Fibroblast of upper back skin (primary cell): Measurements from ENCODE around the gene CRISP1.
"Not testable (repeated sequence)": the region's sequence is repeated elsewhere in the genome, so short reads cannot be mapped to it uniquely, and the experiment has no call there.

Experiments used
- DNase-seq: peaks from one replicate; pipeline ENCODE4 v3.0.0-alpha.2; 2013

The CRISP1 gene, protein sequence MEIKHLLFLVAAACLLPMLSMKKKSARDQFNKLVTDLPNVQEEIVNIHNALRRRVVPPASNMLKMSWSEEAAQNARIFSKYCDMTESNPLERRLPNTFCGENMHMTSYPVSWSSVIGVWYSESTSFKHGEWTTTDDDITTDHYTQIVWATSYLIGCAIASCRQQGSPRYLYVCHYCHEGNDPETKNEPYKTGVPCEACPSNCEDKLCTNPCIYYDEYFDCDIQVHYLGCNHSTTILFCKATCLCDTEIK

DNA sequence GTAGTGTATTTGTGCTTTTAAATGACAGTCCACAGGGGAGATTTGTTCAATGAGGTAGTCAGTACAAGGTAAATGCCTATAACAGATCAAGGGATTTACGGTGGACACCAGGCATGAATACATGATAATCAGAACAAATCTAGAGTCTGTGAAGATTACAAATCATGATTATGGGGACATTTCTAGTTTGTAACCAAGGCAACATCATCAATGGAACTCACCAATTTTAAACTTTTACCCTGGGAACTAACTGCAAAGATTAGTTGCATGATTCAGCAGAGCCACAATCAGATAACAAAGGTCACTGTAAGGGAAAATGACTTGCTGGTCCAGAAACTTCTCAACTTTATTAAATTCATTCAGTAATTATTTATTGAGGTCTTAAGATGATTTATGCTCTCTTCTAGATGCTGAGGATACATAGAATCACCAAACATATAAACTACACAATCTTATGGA lies at the start of gene CRISP1:
TSS of gene CRISP1 (minus strand) at position 51 of the 459 bp plus-strand sequence. CDS start 9,135 bp downstream, outside the sequence.
- DNase-seq, result no peak

DNA sequence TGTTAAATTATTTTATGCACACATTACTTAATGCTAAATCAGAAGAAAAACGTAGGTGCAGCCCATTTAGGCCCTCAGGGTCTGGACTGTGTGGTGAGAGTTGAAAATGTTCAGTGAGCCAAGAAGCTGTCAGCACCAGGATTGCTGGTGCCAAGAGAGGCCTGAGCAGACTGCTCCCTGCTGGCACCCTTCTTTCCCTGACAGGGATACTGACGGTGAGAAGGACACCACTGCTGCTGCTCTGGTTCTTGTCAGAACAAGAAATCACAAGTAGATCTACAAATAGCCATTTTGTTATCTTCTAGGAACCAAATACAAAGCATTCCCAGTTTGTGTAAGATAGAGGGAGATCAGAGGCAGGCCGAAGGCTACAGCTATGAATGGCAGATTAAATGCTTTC lies 48.7 kb upstream of the CRISP1 start:
- no peak for DNase-seq

DNA sequence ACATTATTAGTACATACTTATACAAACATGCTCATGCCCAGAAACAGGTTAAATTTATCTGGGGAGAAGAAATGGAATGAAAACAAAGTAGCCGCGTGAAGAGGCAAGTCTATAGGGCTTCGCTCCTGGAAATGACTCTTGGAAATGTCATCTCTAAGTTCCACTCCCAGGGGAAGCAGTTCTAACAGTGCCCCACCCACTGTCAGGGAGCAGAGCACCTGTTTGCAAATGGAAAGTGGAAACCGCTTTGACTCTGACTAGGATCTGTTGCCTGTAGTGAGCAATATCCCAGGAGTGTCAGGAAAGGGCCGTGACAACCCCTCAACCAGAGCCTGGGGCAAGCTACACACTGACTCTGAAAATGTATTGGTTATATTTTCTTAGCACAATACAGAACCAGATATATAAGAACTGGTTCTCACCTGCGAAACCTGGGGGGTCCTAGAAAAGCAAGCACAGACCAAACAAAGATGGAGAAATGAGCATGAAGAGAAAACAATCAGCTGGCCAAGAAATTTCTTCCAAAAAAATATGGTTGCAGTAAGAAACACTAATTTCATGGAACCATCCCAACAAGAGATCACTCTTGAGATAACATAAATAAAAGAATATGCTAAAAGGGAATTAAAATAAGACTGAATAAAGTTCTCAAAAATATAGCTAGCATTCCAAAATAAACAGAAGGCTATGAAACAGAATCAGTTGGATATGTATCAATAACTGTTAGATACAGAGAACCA lies 47.5 kb upstream of the CRISP1 start:
- DNase-seq, result no peak

DNA sequence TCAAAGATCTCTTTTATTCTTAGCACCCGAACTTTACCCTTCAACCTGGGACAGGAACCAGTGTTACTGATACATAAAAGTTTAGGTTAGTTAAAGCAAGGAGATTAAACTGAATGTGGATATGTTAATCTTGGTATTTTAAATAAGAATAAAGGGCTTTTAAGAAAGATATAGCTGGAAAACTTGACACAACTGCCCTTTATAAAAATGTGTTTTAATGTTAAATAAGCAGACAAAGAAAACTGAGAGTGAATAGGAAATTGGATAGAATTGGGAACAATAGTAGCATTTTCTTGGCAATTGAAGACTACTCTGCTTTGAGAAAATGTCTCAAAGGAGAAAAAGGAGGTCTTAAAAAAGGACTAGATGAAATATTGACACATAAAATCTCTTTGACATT lies 45.9 kb upstream of the CRISP1 start:
- DNase-seq, result no peak

DNA sequence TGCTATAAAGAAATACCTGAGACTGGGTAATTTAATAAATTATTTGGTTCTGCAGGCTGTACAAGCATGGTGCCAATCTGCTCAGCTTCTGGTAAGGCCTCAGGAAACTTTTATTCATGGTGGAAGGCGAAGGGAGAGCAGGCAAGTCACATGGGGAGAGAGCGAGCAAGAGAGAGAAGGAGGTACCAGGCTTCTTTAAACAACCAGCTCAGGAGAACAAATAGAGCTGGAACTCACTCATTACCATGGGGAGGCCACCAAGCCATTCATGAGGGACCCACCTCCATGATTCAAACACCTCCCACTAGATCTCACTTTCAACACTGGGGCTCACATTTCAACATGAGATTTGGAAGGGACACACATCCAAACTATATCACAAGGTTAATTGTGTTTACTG lies 44.9 kb upstream of the CRISP1 start:
- DNase-seq, result no peak

DNA sequence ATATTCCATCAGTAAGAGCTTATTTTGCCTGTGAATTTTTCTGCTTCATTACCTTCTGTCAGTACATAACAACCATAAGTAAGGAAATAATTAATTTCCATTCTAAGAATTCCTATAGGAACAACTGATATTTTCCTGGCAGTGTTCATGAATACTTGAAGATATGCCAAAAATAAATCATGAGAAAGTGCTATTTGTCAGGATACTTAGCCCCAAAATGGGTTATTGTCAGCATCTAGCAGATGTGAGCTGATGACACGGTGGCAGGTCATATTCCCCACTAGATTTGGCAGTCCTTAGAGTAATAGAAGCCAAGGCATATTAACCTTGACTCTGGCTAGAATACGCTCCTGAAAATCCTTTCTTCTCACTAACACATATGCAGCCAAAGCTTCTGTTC lies 43.2 kb upstream of the CRISP1 start:
- DNase-seq, result no peak

DNA sequence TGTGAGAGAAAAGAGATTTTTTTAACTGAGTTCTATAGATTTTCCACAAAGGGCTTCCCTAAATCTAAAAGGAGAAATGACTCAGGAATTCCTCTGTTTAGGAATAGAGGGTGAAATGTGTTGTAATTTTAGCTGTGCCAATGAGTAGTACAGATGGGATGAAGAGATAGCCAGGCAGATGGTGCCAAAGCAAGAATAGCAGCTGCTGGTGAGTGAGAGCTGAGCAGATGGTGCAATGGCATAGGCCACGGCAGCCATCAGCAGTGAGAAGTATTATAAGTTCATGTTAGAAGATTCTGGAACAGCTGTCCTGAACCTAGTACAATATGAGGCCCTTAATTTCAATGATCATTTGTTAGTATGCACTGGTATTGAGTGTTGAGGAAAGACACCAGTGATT lies 40.2 kb upstream of the CRISP1 start:
- DNase-seq, result no peak

DNA sequence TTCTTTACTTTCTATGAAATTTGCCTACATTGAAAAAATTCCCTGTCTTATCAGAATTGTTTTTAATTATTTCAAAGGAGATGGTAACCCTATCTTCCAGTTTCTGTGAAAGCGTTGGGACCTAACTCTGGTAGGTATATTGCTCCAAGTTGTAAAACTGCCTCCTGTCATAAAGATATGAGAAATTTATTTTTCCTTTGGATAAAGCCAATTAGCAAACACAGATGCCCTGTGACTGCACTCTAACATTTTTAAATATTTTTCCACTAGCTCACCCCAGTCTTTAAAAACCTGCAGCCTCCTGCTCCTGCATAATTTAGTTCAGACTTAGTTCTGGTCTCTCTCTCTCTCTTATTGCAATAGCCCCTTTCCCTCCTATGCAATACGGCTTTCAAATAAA lies 39.0 kb upstream of the CRISP1 start:
- no peak for DNase-seq

DNA sequence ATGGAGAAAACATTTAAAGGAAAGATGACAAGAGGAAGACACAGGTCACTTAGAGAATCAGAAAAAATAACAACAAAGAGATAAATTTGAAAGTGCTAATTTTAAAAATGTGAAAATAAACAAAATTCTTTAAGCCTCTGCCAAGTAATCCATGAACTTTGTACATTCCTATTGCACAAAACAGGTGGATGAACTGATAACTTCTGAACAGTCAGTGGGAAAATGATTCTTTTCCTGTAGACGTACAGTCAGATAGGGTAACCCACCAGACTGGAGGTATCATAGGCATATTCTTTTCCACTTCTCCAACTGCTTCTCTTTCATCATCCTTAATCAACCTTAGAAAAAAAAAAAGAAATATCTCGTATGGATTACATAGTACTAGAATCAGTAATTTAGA lies 36.5 kb upstream of the CRISP1 start:
- no peak for DNase-seq

DNA sequence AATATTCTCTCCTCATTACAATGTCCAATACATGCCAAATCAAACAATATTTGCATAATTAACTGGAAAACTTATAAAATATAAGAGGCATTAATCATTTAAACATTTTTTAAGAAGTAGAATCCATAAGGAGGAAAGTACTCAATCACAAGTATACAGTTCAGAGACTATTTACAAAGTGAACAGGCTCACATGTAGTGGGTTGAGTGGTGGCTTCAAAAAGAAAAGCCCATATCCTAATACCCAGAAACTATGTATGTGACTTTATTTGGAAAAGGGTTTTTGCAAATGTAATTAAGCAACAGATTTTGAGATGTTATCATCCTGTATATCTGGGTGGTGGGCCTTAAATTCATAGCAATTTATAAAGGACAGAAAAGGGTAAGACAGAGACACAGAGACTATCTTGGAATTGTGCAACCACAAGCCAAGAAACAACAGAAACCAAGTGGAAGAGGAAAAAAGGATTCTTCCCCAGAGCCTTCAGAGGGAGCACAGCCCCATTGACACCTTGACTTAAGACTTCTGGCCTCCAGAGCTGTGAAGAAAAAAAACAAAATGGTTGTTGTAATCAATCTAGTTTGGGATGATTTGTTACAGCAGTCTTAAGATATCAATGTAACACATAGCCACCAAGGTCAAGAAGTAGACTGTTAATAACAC lies 32.7 kb upstream of the CRISP1 start:
- DNase-seq, result no peak

DNA sequence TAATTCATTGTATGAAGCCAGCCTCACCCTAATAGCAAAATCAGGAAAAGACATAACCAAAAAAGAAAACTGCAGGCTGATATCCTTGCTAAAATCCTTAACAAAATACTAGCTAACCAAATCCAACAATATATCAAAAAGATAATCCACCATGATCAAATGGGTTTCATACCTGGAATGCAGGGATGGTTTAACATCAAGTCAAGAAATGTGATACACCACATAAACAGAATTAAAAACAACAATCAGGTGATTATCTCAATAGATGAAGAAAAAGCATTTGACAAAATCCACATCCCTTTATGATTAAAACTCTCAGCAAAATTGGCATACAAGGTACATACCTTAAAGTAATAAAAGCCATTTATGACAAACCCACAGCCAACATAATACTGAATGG lies 29.2 kb upstream of the CRISP1 start:
- not testable (repeated sequence) for DNase-seq

DNA sequence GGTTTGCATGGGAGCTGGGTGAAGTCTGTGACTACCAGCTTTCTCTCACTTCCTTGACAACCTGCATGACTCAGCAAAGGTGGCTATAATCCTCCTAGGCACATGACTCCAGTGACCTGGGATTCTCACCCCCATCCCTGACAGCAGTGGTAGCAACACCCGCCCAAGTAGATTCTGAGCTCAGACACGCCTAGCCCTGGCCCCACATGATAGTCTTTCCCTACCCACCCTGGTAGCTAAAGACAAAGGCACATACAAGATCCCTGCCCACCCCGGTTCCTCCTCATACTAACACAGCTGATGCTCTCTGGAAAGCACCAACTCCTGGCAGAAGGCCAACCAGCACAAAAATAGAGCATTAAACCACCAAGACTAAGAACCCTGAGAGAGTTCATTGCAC lies 25.9 kb upstream of the CRISP1 start:
- DNase-seq, result no peak

DNA sequence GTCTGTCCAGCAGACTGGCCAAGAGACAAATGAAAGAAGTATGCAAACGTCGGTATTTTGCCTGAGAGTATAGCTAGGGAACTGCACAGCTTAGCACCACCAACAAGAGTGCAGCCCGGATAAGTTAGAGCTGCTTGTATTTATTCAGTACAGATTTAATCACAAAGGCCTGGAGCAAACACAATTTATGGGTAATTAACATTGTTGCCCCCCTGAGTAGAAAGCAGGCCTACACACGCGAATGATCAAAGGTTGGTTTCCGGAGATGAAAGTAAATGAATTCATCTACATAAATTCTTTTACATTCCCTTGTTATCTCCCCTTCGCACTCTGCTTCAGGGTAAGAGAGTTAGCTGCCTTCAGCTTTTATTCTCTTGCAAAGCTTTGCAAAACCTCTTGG lies 24.7 kb upstream of the CRISP1 start:
- no peak for DNase-seq

DNA sequence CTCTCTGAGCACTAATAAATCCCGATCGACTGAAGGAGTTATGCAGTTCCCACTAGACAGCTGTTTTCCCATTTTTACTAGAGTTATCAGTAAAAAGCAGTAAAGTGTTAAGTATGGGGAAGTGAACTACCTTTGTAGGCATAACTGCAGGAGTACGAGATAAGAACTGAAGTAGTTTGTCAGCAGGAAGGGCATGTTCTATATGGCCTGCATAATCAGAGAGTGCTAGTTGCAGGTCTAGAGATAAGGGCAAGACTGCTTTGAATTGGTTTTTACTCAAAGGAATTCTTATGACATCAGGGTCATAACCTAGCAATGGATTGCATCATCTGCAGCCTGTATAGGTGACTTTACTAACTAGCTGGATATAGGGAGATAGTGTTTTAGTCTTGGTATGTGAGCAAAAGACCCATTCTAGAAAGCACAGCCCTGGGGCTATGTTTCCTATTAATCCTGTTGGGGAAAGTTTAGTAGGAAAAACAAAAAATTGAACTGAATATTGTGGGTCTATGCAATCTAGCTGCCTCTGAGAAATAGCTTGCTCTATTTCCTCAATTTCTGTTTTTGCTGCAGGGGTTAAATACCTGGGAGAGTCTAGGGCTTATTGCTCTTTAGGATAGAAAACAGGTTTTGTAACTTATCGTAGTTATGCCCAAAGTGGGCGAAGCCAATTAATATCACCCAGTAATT lies 22.6 kb upstream of the CRISP1 start:
- DNase-seq, result no peak

DNA sequence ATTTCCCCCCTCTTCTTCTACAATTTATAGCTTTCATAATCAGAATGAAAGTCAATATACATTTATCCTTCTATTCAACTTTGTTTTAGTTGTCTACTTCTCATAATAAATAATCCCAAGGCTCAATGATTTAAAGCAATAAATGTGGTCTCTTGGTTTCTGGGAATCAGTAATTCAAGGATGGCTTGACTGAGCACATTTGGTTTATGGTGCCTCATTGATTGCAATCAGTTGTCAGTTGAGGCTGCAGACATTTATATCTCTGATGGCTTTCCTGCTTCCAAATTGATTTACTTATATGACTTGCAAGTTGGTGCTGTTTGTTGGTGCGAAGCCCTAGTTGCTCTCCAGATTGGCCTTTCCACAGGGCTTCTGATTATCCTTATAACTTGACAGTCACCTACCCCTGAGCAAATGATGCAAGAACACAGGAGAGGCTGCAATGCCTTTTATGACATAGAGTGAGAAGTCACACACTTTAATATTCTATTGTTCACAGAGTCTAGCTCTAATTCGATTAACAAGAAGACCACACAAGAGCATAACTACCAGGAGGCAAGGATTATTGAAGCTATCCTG lies 2.7 kb upstream of the CRISP1 start:
- no peak for DNase-seq

DNA sequence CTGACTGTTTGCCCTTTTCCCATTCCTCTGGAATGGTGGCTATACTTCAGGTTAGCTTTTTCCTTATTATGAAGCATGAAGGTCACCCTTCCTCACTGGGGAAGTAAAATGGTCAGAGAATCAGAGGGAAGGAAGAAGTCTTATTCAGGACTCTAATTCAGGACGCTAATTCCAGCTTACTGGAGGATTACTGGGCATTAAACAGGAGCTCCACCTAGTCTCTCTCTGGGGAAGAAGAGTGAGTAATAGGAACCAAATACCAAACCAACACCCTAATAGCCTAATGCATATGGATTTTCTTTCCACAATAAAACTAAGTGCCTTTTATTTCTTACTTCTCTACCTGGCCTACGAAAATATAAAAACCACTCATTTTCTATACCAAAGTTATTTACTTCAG lies 10.1 kb downstream of the CRISP1 start:
- no peak for DNase-seq

DNA sequence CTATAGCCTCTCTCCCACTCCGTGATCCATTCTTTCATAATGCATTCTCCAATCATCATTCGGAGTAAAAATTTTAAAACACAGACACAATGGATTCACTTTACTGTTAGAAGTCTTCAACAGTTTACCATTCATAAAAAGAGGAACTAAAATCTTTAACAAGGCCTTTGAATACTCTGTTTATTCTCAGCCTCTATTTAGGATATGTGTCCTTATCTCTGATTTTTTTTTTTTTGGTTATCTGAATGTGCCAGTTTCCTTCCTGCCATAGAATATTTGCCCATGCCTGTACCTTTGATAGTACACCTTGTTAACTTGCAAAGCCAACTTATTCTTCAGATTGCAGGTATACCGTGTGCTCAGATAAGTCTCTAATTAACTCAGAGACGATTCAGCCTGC lies 11.1 kb downstream of the CRISP1 start:
- DNase-seq, result no peak

DNA sequence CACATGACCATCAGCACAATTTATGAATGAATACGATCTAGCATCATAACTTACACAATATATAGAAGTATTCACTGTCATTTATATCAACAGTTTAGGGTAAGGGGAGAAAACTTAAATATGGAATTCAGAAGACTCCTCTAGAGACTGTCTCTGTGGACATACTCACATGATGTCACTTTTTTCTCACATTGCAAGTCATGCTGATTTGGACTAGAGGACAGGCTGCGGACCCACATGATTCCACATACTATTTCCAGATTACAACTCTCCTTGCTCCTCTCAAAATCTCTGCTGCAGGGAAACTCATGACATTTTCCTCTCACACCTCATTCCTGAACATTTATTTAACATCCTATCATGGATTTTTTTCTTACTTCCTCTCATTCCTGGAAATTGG lies 13.4 kb downstream of the CRISP1 start:
- no peak for DNase-seq

DNA sequence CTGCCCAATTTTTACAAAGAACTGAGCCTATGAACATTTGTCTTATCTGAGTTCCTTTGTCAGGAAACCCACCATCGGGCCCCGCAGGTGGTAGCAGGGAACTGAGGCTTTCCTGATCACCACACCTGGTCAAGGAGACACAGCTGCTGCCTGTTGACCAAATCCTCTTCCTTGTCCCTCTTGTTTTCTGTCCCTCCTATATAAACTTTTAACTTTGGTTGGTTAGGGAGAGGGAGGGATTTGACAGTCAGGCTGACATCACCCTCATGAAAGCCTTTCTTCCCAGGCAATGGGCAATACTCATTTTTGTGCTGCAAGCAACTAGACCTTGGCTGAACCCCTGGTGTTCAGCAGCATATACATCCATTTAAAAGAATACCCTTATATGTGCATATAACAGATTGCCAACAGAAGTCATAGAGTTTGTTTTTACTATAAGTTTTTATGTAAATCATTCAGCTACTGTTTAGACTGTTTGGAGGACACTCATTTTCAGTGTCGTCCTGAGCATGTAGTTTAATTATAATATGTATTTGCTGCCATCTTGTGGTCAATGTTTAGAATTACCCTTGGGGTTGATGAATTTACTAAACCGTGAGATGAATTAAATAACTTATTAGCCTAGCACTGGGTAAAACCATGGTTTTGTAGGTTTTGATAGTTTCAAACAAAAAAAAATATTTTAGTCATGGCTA lies 17.0 kb downstream of the CRISP1 start:
- peak; percentile 43 for DNase-seq

DNA sequence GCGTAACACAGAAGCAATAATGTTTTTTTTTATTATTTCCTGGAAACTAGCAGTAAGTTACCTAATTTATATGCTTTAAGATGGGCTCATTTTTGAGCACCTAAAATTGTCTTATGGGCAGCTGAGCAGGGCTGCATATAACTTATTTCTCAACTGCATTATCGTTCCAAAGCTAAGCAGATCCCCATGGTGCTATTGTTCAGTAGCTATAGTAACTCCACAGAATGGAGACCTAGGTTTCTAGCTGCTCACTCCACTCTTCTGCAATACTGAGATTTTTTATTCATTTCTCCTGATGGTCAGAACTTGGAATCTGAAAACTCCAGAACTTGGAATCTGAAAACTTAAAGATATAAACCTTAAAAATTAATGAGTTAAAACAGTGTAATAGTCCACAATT lies 18.7 kb downstream of the CRISP1 start:
- DNase-seq, result no peak

DNA sequence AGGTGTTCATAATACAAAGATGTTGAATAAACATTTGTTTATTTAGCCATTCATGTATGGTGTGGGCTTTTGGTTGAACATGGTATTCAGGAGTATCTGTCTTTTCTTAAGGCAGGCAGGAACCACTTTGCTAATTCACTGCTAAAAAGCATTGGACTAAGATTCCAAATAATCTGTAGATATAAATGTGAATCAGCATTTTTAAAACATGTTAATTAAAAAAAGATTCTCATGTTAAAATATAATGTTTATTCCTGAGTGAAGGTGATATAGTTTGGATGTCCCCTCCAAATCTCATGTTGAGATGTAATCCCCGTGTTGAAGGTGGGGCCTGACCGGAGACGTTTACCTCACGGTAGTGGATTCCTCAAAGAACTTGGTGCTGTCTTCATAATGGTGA lies 19.3 kb downstream of the CRISP1 start:
- no peak for DNase-seq

DNA sequence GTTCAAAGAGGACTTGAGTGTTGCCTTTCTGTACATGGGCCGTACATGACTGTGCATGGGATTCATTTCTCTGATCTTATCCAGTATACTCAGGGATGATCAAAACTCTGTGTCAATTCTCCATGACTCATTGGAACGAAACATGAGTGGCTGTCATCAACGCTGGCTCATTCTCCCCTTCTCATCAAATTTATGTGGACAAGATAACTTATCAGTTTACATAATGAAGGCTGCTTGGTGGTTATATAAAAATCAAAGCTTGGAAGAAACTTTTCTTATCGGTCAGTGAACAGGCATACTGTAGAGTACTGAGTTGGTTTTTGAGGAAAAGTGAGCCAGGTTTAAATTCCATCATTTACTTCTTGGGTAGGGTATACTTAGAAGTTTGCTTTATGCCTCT lies 24.9 kb downstream of the CRISP1 start:
- DNase-seq, result no peak

DNA sequence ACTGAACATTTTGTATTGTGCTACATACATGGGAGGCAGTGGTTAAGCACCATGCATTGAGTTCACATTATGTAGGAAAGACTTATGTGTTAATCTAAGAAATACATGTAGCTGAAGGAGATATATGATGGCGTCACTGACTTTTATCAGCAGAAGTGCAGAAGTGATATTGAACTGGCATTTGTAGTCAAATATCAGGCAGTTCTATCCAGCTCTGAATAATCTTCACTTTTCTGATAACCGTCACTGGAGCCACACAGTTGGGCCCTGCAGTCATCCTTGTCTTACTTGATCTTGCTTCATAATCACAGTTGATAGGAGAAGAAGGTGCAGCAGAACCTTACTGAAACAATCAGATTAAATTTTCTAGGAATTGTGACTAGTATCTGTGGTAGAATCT lies 26.4 kb downstream of the CRISP1 start:
- no peak for DNase-seq
